Effector CD4-positive, alpha-beta T cell (primary cell): ENCODE data around the gene SNTG2.

ENCODE experiments used
- DNase-seq: peaks from one replicate; pipeline ENCODE4 v3.0.0-alpha.2; 2020

The SNTG2 gene

DNA sequence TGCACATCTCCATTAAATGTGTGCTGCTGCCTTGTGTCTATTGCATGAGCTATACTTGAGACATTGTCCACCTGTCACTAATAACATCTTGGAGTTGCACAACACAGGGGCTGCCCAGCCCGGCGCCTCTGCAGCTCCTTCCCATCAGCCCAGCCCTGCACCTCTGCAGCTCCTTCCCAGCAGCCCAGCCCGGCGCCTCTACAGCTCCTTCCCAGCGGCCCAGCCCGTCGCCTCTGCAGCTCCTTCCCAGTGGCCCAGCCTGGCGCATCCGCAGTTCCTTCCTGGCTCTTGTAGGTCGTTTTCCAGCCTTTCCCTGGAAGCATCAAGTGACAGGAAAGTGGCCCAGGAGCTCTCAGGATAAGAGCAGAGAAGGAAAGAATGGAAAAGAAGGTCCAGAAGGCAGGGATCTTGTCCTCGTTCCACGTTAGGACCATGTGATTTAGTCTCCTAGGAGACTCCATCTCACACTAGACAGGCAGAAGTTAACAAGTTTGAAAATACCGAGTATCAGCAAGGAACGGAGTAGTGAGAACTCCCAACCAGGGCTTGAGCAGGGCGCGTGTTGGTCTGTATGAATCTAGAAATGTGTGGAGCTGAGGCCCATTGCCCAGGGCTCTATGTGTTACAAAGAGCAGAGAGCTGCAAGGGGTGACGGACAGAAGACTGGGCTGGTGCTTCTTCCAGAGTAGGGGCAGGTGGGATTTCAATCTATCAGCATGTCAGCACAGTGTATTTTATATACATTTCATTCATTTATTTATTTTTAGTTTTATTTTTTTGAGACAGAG, 346.9 kb downstream of the SNTG2 start:
- DNase-seq, result no peak

DNA sequence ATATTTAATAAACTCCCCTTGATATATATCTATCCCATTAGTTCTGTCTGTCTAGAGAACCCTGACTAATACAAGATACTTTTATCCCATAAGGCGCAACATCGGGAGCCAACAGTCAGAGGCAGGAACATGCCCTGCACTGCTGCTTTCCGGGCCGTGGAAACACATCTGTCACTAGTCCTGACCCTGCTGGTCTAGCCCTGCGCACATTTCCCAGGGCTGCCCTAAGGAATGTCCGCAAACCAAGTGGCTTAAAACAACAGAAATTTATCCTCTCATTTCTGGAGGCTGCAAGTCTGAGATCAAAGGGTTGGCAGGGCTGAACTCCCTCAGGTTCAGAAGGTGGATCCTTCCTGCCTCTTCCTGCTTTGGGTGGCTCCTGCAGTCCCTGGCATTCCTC, 348.4 kb downstream of the SNTG2 start:
- DNase-seq, result no peak

DNA sequence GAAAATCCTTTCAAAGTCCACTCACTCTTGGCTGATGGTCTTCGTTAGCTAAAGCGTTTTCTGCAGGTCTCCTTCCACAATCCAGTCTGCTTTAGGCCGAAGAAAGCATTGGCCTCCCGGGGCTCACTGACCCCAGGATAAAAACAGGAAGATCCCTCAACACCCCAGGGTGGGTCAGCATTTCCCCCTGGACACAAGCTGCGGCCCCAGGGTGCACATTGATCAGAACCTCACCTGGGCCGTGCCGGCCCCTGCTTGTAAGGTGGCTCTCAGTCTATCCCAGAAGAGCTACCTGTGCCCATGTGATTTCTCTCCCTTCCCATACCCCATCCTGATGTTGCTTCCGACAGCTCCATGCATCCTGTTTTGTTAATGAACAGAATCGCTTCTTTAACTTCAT, 349.6 kb downstream of the SNTG2 start:
- DNase-seq, result no peak

DNA sequence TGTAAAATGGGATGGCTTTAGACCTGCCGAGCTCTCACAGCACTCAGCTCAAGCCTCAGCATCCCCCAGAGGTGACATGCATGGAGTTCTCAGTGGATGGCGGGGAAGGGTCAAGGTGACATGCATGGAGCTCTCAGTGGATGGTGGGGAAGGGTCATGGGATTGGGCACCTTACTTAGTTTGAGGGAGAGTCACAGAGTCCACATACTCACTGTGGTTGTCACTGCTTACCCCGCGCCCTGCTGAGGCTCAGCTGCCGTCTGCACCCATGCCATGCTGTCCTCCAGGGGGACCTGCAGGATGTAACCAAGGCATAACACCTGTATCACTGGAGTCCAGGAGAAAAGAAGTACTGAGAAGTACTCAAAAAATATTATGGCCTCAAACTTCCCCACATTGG, 350.4 kb downstream of the SNTG2 start:
- DNase-seq, result no peak

DNA sequence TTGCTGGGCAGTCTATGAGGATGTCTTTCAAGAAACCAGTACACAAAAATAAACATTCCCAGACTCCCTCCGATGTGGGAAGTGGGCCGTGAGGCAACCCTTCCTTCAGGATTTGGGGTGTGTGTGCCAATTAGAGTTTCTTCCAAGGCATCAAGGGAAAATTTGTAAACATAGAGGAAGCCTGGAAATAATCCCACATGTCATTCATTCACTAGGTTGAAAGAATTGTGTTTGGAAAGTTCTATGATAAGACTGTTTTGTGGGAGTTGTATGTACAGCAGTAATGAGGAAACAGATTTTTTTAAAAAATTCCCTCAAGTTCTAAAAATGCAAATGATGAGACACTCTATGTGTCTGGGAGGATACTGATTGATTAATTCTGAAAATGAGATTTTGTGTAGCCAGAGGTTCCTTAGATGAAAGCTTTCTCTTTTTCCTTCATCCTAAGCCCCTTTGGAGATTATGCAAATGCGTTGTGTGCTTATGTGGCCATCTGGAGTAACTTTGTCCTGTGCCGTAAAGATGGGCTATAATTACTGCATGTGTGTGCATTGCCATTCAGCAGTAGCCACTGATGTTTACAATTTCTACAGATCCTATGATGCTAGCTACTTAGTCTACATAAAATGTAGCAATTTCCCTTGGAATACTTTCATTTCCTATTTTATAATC, 354.8 kb downstream of the SNTG2 start:
- DNase-seq, result no peak

DNA sequence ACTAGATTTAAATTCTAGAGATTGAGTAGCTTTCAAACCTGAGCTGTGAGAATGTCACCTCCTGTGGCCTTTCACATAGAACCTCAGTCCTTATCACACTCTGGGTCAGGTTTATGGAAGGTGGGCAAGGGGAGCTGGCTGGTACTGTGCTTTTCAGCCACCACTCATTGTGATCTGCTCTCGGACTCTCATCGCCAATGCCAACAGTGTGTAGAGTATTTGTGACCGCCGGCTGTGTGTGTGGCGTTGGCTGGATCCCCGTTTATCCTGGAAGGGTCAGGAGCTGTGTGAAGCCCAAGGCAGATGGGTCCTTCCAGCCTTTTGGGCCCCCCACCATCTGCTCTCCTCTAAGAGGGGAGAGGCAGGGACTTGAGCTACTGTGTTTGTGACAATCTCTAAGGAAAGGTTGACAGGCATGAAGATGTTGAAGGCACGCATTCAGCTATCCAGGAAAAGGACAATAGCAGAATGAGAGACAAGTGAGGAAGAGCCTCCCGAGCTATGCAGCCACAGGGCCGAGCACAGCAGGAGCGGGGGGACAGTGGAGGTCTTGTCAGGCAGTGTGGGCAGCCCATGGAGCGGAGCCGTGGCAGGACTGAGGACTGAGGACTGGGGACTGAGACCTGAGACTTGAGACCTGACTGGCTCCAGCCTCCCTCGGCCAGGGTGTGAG, 355.5 kb downstream of the SNTG2 start:
- DNase-seq, result no peak

DNA sequence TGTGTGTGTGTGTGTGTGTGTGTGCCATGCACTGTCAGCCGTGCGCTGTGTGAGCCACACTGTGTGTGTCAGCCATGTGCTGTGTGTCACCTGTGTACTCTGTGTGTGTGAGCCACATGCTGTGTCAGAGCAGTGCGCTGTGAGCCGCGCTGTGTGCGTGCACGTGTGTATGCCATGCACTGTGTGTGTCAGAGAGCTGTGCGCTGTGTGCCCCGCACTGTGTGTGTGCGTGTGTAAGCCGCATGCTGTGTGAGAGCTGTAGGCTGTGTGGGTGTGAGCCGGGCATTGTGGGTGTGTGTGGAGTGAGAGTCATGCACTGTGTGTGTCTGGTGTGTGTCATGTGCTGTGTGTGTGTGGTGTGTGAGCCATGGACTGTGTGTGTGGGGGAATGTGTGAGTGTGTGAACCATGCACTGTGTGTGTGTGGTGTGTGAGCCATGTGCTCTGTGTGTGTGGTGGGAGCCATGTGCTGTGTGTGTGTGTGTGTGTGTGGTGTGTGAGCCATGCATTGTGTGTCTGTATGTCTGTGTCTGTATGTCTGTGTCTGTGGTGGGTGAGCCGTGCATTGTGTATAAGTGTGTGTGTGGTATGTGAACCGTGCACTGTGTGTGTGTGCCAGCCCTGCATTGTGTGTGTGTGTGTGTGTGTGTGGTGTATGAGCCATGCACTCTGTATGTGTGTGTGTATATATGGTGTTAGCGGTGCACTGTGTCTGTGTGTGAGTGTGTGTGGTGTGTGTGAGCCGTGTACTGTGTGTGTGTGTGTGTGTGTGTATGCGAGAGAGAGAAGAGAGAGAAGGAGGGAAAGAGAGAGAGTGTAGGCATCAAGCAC, 356.3 kb downstream of the SNTG2 start:
- no peak for DNase-seq

DNA sequence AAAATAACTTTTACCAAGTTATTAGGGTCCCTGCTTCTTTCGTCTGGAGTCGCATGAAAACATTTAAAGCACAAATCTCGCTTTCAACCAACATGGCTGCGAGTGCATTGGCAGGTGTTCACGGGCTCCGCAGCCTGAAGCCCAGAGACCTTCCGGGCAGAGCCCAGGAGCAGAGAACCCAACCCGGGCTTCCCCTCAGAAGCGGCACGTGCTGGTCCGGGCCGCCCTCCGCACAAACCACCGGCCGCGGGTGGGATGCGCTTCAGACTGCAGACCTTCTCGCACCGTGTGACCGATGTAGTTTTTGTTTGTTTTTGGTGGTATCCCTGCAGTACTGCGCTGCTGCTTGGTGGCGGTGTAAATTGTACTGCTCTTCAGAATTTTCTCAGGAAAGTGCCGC, 357.0 kb downstream of the SNTG2 start:
- no peak for DNase-seq

DNA sequence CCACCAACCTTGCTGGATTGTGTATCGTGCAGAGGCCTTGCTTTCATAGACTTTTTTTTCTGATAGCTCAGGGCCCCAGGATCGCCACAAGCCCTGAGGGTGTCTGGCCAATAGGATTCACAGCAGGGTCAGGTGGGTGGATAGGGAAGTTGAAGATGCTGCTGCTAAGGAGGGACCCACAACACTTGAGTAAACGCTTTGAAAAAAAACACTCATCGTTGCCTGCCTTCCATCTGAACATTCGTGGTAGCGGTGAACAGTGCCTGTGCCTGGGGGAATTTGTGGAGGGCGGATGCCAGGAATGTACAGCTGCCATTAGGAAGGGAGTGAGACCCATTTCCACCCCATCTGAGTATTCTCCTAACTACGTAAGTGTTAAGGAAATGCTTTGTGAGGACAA, 358.0 kb downstream of the SNTG2 start:
- DNase-seq, result no peak

DNA sequence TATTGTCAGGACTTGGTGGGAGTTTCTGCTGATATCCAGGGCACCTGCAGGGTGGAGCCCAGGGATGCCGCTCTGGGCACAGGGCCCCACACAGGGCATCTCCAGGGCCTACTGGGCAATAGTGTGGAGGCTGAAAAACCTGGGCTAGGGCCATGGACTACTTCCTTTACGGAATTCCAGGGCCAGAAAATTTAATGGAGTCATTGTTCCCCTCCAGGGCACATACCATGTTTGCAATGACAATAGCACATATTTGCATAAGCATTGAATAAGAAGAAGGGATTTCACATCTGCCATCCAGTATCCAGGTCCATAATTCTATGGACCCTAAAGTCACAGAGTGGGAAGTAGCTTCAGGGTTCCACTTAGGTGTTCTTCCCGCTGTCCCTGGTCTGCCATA, 358.9 kb downstream of the SNTG2 start:
- DNase-seq, result no peak

DNA sequence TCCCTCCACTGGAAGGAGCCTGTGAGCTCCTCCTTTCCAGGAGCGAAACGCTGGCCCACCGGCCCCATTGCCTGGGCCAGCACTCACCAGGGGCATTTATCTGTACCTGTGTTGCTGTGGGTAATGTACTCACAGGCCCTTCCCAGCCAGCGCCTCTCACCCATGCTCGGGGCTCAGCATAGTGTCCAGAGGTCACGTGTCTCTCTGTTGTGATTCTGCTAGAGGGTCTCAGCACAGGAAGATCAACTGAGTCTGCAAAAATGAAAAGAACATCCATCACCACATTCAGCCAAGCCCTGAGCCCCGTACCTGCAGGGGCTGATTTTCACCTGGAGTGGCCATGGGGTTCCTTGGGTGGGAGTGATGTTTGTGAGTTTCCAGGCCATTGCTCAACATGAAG, 359.6 kb downstream of the SNTG2 start:
- DNase-seq, result no peak

DNA sequence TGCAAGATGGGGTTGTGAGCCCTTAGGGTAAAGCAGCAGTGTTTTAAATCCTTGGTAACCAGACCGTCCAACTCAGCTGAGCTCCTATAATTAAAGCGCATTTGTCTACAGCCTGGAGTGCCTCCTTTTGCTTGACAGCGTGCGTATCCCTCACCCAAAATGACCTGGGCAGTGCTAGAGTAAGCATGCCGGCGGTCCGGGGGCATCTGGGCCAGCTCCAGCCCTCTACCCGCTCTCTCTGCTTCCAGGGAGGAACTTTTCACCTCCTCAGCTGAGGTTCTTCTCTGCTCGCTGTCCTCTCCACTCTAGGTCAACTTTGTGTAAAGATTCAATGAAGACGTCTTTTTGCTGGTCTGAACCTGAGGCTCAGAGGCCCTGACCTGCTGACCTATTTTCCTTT, 360.2 kb downstream of the SNTG2 start:
- DNase-seq, result no peak

DNA sequence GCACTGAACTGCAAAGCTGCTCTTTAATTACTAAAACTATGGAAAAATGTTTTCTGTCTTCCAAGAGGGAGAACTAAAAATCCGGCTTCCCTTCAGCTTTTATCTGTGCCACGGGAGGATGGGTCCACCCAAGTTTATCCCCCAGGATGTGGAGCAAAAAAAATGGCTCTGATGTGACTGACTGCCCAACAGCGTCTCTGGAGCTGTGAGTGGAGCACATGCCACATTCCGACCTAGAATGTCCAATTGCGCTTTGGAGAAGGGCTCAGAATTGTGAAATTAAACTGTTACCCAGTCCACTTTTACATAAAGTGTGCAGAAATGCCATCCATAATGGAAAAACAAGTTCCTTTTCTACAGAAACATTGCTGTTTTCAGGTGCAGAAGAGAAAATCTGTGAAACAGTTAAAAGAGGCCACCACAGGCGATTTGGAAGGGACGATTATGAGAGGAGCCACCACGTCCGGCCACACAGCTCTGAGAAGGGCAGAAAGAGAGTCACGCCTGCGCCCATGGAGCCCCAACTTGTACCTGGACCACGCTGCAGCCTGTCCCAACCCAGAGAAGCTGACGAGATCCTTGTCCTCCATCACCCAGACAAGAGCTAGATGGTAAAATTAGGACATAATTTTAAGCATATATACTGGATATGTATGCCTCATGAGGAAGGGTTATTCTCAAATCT, 362.7 kb downstream of the SNTG2 start:
- DNase-seq, result no peak

DNA sequence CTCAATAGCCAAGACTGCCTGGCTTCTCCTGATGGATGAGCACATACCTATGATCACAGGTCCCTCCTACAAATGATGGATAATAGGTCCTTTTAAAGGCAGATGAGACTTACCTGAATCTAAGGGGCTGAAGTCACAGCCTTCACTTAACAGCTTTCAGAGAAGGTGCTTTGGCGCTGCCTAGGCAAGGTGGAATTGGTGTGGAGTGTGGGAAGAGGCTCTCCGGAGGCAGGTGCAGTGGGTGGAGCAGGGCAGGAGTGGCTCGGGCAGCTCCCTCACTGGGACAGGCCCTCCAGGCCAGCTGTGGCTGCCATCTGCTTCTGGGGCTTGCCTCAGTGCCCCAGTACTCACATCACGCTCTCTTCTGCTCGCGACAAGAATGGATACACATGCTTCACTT, 363.6 kb downstream of the SNTG2 start:
- no peak for DNase-seq

DNA sequence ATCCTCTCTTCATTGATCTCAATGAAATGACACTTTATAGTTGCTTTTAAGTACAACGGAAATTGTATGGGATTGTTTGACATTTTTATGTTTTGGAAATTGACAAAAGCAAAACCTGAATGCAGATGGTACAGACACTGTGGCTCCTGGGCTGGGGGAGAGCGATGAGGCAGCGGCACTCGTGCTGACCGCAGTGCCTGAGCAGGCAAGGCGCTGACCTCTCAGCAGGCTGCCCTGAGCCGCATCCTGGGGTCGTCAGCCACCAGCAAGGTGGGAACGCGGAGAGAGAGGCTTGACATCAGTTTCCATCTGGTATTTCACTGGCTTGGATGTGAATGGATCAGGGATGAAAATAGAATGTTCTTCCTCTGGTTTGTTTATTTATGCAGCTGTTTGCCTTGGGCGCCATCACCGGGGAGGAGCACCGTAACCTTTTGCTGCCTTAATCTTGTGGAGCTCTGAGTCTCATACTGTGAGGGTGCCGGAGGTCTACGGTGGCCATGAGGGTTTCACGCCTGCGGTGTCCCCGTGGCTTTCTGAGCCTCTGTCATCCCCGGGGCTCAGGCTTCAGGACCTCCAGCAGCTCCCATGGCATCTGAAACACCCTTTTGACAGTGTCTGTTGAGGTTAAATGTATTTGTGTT, 367.8 kb downstream of the SNTG2 start:
- DNase-seq, result no peak

DNA sequence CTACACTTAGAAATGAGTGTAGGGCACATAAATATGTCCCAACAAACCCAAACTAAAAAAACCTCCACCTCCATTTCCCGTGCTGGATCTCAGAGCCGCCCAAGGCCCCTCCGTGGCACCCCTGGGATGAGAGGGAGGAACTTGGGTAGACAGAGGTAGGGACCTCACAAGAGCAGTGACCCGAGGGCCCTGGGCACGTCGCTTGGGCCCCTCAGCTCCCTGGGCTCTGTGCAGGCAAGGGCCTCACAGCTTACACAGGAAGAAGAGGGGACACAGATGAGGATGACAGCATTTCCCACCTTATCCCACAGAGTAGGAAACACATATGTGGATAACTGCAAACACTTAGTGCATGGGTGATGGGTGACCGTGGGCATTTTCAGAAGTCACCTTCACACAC, 368.7 kb downstream of the SNTG2 start:
- no peak for DNase-seq

DNA sequence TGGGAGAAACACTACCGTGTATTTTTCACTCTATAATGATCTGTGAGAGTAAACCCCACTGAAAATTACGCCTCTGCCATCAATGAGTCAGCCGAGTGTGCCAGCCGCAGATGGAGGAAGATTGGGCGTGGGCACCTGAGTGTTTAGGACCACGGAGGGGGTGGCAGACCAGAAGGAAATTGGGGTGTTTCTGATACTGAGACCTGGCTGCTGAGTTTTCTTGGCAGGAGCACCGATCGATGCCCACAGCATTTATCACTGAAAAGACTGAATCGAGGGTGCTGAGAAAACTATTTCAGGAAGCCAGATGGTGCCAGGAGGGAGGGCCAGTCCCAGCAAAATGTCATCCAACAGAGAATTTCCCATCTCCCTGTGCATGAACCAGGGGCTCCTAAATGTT, 370.7 kb downstream of the SNTG2 start:
- DNase-seq, result no peak

DNA sequence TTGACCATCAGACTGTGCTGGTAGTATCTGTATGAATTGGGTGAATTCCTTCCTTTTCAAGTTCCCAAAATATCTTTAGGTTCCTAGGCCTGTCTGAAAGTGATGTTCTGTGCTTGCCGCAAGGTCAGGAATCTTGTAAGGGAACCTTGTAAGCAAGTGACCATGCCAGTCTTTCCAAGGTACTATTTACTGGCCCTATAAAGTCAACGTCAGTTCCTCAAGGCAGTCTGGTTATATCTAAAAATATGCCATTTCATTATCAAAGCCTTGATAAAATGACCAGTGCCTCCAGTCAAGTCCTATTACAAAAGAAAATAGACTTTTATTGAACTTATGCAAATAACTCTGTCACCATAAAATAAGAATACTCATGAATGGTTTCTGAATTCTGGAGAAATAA, 374.2 kb downstream of the SNTG2 start:
- no peak for DNase-seq

DNA sequence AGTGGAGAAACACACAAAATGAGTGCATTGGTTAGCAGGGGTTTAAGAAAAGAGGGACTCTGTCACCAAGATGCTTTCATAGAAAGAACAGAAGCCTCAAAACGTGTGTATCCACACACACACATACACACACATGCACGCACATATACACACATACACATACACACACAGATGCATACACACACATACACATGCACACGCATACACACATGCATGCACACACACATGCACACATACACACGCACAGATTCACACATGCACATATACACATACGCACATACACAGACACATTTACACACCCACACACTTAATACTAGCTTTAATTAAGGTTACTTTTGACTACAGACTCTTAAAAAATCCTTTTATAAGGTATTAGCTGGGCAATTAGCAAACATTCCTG, 378.0 kb downstream of the SNTG2 start:
- no peak for DNase-seq

DNA sequence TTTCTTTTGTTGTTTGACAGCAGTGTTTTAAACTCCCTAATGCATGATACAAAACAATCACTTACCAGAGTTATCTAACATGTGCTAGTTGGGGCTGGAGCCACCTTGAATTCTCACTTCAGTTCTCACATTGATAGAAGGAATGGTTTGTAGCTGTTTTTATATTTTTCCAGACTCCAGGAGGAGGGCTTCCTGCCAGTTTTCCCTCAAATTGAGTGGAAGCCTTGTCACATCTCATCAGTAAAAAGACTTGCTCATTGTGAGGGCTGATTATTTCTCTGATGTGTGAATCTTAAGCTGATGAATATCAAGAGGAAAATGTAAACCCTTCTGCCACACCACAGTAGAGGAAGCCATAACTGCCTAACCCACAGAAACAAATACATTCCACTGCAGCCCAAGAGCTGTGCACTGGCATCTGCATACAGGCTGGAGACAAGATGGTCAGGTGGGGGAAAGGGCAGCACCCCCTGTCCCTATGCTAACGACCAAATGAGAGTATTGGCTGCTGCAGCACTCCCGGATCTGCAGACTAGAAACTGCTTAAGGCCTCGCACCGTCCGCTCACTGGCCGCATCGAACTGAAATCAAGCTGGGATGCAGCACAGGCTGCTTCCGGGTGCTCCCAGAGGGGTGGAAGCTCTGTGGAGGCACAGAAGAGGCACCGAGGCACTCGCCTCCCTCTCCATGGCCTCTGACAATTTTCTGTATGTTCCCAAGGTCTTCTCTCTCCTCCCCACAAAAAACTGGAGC, 388.9 kb downstream of the SNTG2 start:
- DNase-seq, result no peak

DNA sequence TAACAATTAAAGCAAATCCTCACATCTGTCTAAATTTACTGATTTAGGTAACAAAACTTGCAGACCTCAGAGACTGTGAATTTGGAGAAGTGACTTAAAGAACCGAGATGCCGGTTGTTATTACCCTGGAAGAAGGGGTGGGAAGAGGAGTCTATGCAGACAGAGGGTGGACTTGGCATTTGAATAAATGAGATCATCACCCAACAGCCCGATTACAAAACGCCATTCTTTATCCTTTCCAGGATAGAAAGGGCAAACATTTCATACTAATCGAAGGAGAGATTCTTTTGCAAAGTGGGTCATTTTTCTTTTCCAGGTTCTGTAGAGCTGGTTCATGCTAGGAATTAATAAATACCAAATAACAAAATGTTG, 389.5 kb downstream of the SNTG2 start:
- DNase-seq, result no peak
